HCT116 (cell line): Measurements from ENCODE around the gene CD2. TPM values are rescaled to one million over a fixed set of nuclear protein-coding genes. Genes with fewer than 3 reads are reported as not detected.

Source experiments
- ATAC-seq: fragments of 200-7000 bp; cut with Tn5 transposase; 2 replicates; pipeline ENCODE4 v1.9.1; 2020; ENCODE audit warnings: mild to moderate bottlenecking, moderate library complexity
- BruUV-seq: library from RNA; stranded (reverse); fragments of 400-500 nt; replicated peaks from 2 replicates; lab custom pipeline; 2021; lab: Mats Ljungman, UMichigan
- CTCF ChIA-PET: fragments of 300-600 bp; sonication (Branson Sonifier 250); formaldehyde crosslinking; loops from one replicate; lab custom pipeline; 2021; ENCODE audit warnings: antibody characterized with exemption; lab: Charles Lee
- POLR2A ChIA-PET: fragments of 300-600, 350-600 bp; sonication (Branson Sonifier 250); formaldehyde crosslinking; loops from one replicate; lab custom pipeline; 2021; ENCODE audit warnings: antibody characterized with exemption; lab: Charles Lee
- RAD21 ChIA-PET, 2 experiments: fragments of 300-600 bp; sonication (Branson Sonifier 250); formaldehyde crosslinking; loops; one replicate each; lab custom pipeline; 2023; ENCODE audit warnings: low total read pairs in 2 of 2; ENCODE audit not compliant: uncharacterized antibody in 2 of 2, unreplicated experiment in 2 of 2, low non-redundant PET in 1 of 2; lab: Charles Lee
- DNase-seq: peaks from one replicate; pipeline ENCODE4 v3.0.0-alpha.2; 2010; ENCODE audit warnings: low read depth, low spot score
- H2AFZ ChIP-seq: fragments of 200-600 bp; shearing (Covaris generic), sonication (generic); 2 replicates; pipeline ENCODE4 v1.6.1; 2017; ENCODE audit warnings: low read depth, mixed run types, mixed read lengths, antibody characterized with exemption, low read length; ENCODE audit not compliant: poor library complexity, severe bottlenecking
- H3K27ac ChIP-seq: 2 replicates; pipeline ENCODE4 v1.5.1; 2012; ENCODE audit warnings: low read depth, low read length
- H3K27me3 ChIP-seq: fragments of 200-600 bp; sonication (generic); 2 replicates; pipeline ENCODE4 v1.6.1; 2016; ENCODE audit warnings: mixed run types, low read length, mixed read lengths; ENCODE audit not compliant: insufficient read depth
- H3K36me3 ChIP-seq, 2 experiments: fragments of 200-500 bp in 1 of 2; fragments of 200-600 bp in 1 of 2; sonication (Bioruptor generic) in 1 of 2; sonication (generic) in 1 of 2; 2 replicates each; pipeline versions ENCODE4 v1.5.1 to v1.6.1; 2014 to 2016; ENCODE audit warnings: low read length in 2 of 2, inconsistent platforms in 1 of 2, mixed read lengths in 1 of 2, mixed run types in 1 of 2; ENCODE audit not compliant: insufficient read depth in 2 of 2, control insufficient read depth in 1 of 2
- H3K4me1 ChIP-seq, 2 experiments: fragments of 200-600 bp in 1 of 2; sonication (generic) in 1 of 2; 2 replicates each; pipeline versions ENCODE4 v1.5.1 to v1.6.1; 2012 to 2017; ENCODE audit warnings: low read length in 2 of 2, inconsistent platforms in 1 of 2, mild to moderate bottlenecking in 1 of 2, mixed read lengths in 1 of 2, mixed run types in 1 of 2, moderate library complexity in 1 of 2; ENCODE audit not compliant: insufficient read depth in 2 of 2, control insufficient read depth in 1 of 2
- H3K4me2 ChIP-seq: fragments of 200-600 bp; sonication (generic); 2 replicates; pipeline ENCODE4 v1.6.1; 2017; ENCODE audit warnings: mixed run types, low read length, mixed read lengths
- H3K4me3 ChIP-seq, 2 experiments: fragments of 200-600 bp in 1 of 2; sonication (generic) in 1 of 2; replicated peaks in 1 of 2; 2 replicates each; pipeline ENCODE4 v1.5.1; 2011 to 2016; ENCODE audit warnings: low read length in 2 of 2, control low read depth in 1 of 2, low read depth in 1 of 2, mild to moderate bottlenecking in 1 of 2, mixed read lengths in 1 of 2, mixed run types in 1 of 2
- H3K79me2 ChIP-seq: fragments of 200-600 bp; sonication (generic); 2 replicates; pipeline ENCODE4 v1.6.1; 2017; ENCODE audit warnings: mild to moderate bottlenecking, mixed run types, low read length, moderate library complexity, mixed read lengths; ENCODE audit not compliant: insufficient read depth
- H3K9ac ChIP-seq: fragments of 200-600 bp; sonication (generic); 2 replicates; pipeline ENCODE4 v1.6.1; 2016; ENCODE audit warnings: low read length, mixed read lengths
- H3K9me2 ChIP-seq: fragments of 200-600 bp; sonication (generic), shearing (Covaris generic); 2 replicates; pipeline ENCODE4 v1.6.1; 2017; ENCODE audit warnings: mixed run types, mild to moderate bottlenecking, moderate library complexity; ENCODE audit not compliant: insufficient read depth
- H3K9me3 ChIP-seq, 2 experiments: fragments of 200-500 bp in 1 of 2; fragments of 200-600 bp in 1 of 2; sonication (Bioruptor generic) in 1 of 2; sonication (generic) in 1 of 2; 2 replicates each; pipeline ENCODE4 v1.6.1; 2014 to 2017; ENCODE audit warnings: low read length in 2 of 2, mixed read lengths in 2 of 2, inconsistent platforms in 1 of 2, low read depth in 1 of 2, mild to moderate bottlenecking in 1 of 2, mixed run types in 1 of 2, moderate library complexity in 1 of 2; ENCODE audit not compliant: control insufficient read depth in 1 of 2, insufficient read depth in 1 of 2
- H4K20me1 ChIP-seq: fragments of 200-600 bp; sonication (generic), shearing (Covaris generic); 2 replicates; pipeline ENCODE4 v1.6.1; 2017; ENCODE audit warnings: mixed run types, mild to moderate bottlenecking, moderate library complexity; ENCODE audit not compliant: insufficient read depth
- CBX3 ChIP-seq: IDR thresholded peaks from 2 replicates; pipeline ENCODE4 v1.6.1; 2012; ENCODE audit warnings: low read depth
- EGR1 ChIP-seq: IDR thresholded peaks from 2 replicates; pipeline ENCODE4 v1.6.1; 2012; ENCODE audit warnings: low read depth
- ELF1 ChIP-seq: IDR thresholded peaks from 2 replicates; pipeline ENCODE4 v1.6.1; 2012; ENCODE audit warnings: low read depth, borderline replicate concordance
- JUND ChIP-seq: IDR thresholded peaks from 2 replicates; pipeline ENCODE4 v1.6.1; 2012
- POLR2AphosphoS5 ChIP-seq: IDR thresholded peaks from 2 replicates; pipeline ENCODE4 v1.6.1; 2011; ENCODE audit warnings: mild to moderate bottlenecking, low read depth, low read length, moderate library complexity
- TCF7L2 ChIP-seq: IDR thresholded peaks from 2 replicates; pipeline ENCODE4 v1.7.0; 2011; ENCODE audit warnings: borderline replicate concordance, inconsistent platforms; ENCODE audit not compliant: insufficient read depth, insufficient read length; ENCODE audit errors: extremely low read depth
- ZBTB33 ChIP-seq: IDR thresholded peaks from 2 replicates; pipeline ENCODE4 v1.6.1; 2011; ENCODE audit warnings: mild to moderate bottlenecking, low read length, moderate library complexity; ENCODE audit not compliant: insufficient replicate concordance; ENCODE audit errors: extremely low read depth
- ZFX ChIP-seq: fragments of 450-650 bp; IDR thresholded peaks from 2 replicates; pipeline ENCODE4 v1.6.1; 2017
- intact Hi-C: fragments of 100-400 bp; cut with micrococcal nuclease; formaldehyde crosslinking; loops from 2 replicates; pipeline ENCODE4 v1.10.0; 2022
- total RNA-seq: library from RNA; stranded (reverse); gene quantifications from one replicate; pipeline ENCODE4 v1.2.1, GENCODE V29; 2021; ENCODE audit not compliant: unreplicated experiment
- TF ChIP-seq, protein P1 (sequence below), 3 experiments: fragments of 200-600 bp in 1 of 3; sonication (generic) in 1 of 3; IDR thresholded peaks in 2 of 3; conservative IDR thresholded peaks in 1 of 3; 2 replicates each; pipeline ENCODE4 v1.5.1; 2012 to 2017; ENCODE audit warnings: low read depth in 2 of 3, low read length in 2 of 3, antibody characterized with exemption in 1 of 3, borderline replicate concordance in 1 of 3, control low read depth in 1 of 3, mild to moderate bottlenecking in 1 of 3, mixed read lengths in 1 of 3, mixed run types in 1 of 3, moderate library complexity in 1 of 3; ENCODE audit not compliant: insufficient read depth in 1 of 3
- TF ChIP-seq, protein P2 (sequence below): IDR thresholded peaks from 2 replicates; pipeline ENCODE4 v1.6.1; 2012

Gene CD2
- total RNA-seq, 1 experiment from 2014 or later: 0.57 TPM

DNA sequence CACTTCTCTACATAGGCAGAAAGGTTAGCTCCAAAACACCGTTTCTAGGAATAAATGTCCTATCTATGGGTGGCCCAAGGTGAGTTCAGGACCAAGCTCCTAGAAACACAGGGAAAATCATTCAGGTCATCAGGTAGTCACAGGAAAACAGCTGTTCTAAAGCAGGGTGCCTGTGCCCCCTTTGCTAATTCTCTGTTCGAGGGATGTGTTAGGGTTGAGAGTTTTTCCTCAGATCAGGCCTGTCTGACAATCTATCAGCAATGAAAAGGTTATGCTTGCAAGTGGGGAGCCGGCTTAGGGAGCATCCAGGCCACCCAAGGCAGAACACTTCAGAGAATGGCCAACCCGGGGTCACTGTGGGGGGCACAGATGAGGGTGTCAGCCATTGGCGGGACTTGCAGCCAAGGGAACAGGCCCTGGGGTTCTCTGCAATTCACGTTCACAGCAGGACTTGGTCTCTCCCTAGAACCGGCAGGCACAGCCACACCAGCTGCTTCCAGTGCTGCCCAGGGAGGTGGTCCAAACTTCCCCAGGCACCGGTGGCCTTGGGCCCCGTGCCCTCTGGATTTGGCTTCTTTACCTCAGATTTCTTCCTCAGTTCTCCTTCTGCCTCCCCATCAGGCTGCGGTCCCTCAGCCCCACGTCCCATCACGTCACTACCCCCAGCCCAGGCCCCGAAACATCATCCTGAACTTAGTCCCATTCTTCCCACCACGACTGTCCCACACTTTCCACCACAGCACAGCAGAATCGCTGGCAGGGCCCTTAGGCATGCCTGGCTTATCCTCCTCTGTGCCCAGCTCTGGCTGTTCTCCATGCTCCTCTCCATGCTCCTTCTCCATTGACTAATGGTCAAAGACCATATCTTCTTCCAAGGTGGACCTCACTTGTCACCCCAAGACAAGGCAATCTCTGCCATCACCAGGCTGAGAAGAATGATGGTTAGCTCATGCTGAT lies 11.0 kb downstream of the CD2 start:
- no peaks in the 10 kb centered on the region for H4K20me1 ChIP-seq
- H3K4me2 ChIP-seq: no peak overlapping the region
- H3K36me3 ChIP-seq: no peaks in the 10 kb centered on the region
- intact Hi-C loops: loop anchor here (1.0 to 10.0 kb wide), 2 partner anchors 50 to 290 kb away; no protein-coding TSS in a partner anchor
- no peak overlapping the region for H3K27ac ChIP-seq
- ChIA-PET RAD21 (interaction anchor here in 1 of 2 experiments (0.5 kb wide), 1 partner anchor 9 kb away, joined by 4 read pairs; no protein-coding TSS in a partner anchor), POLR2A (no interaction called here), CTCF (interaction anchor here (0.9 to 1.6 kb wide), 7 partner anchors 7 to 146 kb away, joined by 3 to 9 read pairs (median 4); partner anchors contain the start of gene CD2)
- H3K27me3 ChIP-seq: no peaks in the 10 kb centered on the region
- no peak overlapping the region for H2AFZ ChIP-seq
- ATAC-seq: no peak
- H3K4me3 ChIP-seq: no peak overlapping the region
- H3K79me2 ChIP-seq: no peaks in the 10 kb centered on the region
- no TSS peak for BruUV-seq
- no peaks in the 10 kb centered on the region for H3K9me3 ChIP-seq
- no peak for DNase-seq
- no peaks in the 10 kb centered on the region for H3K9me2 ChIP-seq
- H3K4me1 ChIP-seq: no peaks in the 10 kb centered on the region
- TF ChIP-seq POLR2AphosphoS5: no peak
- no peak for TF ChIP-seq ZFX
- TF ChIP-seq ZBTB33: no peak
- TF ChIP-seq JUND: no peak
- TF ChIP-seq, all 23 proteins: peak for 0
- H3K9ac ChIP-seq: no peak overlapping the region

DNA sequence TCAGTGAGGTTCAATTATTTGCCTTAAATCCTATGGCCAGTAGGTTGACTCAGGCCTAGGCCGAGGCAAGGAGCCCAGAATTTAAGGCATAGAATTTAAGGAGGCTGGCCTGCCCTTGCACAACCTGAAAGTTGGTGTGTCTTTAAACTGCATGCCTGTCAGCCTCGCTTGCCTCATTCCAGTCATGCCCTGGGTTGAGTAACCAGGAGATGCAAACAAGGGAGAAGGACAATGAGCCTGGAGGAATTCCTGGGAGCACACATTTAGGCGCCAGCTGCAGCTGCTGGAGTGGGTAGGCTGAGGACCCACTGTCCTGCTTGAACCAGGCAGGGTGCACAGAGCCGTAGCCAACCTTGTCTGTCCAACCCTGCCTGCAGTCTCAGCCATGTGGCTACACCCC lies 11.7 kb downstream of the CD2 start:
- no peaks in the 10 kb centered on the region for H4K20me1 ChIP-seq
- ATAC-seq (no peak), DNase-seq (no peak)
- POLR2A ChIA-PET: no interaction called here
- H3K79me2 ChIP-seq: no peaks in the 10 kb centered on the region
- H3K9me3 ChIP-seq: no peaks in the 10 kb centered on the region
- CTCF ChIA-PET: no interaction called here
- H2AFZ ChIP-seq: no peak overlapping the region
- no peak overlapping the region for H3K27ac ChIP-seq
- no peak overlapping the region for H3K4me3 ChIP-seq
- RAD21 ChIA-PET: no interaction called here
- no peak overlapping the region for H3K9ac ChIP-seq
- H3K4me2 ChIP-seq: no peak overlapping the region
- no TSS peak for BruUV-seq
- no peaks in the 10 kb centered on the region for H3K9me2 ChIP-seq
- no peaks in the 10 kb centered on the region for H3K27me3 ChIP-seq
- intact Hi-C loops: loop anchor here (10.0 kb wide), 1 partner anchor 49 kb away; no protein-coding TSS in a partner anchor
- H3K4me1 ChIP-seq: no peaks in the 10 kb centered on the region
- no peaks in the 10 kb centered on the region for H3K36me3 ChIP-seq
- TF ChIP-seq TCF7L2: no peak
- TF ChIP-seq POLR2AphosphoS5: no peak
- TF ChIP-seq, protein P1, sequence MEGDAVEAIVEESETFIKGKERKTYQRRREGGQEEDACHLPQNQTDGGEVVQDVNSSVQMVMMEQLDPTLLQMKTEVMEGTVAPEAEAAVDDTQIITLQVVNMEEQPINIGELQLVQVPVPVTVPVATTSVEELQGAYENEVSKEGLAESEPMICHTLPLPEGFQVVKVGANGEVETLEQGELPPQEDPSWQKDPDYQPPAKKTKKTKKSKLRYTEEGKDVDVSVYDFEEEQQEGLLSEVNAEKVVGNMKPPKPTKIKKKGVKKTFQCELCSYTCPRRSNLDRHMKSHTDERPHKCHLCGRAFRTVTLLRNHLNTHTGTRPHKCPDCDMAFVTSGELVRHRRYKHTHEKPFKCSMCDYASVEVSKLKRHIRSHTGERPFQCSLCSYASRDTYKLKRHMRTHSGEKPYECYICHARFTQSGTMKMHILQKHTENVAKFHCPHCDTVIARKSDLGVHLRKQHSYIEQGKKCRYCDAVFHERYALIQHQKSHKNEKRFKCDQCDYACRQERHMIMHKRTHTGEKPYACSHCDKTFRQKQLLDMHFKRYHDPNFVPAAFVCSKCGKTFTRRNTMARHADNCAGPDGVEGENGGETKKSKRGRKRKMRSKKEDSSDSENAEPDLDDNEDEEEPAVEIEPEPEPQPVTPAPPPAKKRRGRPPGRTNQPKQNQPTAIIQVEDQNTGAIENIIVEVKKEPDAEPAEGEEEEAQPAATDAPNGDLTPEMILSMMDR (IDR thresholded peaks at IDR 0.05 in 2 of 3, conservative IDR thresholded peaks at IDR 0.05 in 1 of 3; ENCODE audit: borderline replicate concordance in 1 of 3, insufficient read depth in 1 of 3, low read depth in 2 of 3, low read length in 2 of 3): no peak
- TF ChIP-seq, protein P2, sequence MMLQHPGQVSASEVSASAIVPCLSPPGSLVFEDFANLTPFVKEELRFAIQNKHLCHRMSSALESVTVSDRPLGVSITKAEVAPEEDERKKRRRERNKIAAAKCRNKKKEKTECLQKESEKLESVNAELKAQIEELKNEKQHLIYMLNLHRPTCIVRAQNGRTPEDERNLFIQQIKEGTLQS: no peak
- no peak for TF ChIP-seq CBX3
- TF ChIP-seq ELF1: no peak
- no peak for TF ChIP-seq ZBTB33
- TF ChIP-seq JUND: no peak
- TF ChIP-seq EGR1: no peak
